Endothelial cell (in vitro differentiated cells): ENCODE measurements around the gene CST3. TPM values are rescaled to one million over a fixed set of nuclear protein-coding genes. Genes with fewer than 3 reads are reported as not detected.

ENCODE experiments used
- DNase-seq: peaks from one replicate; pipeline ENCODE4 v3.0.0; 2021; ENCODE audit warnings: low spot score
- H3K27ac Mint-ChIP-seq: one replicate; pipeline ENCODE4 v1.8.0; 2021; ENCODE audit warnings: mixed read lengths, inconsistent platforms; ENCODE audit not compliant: unreplicated experiment
- H3K27me3 Mint-ChIP-seq: one replicate; pipeline ENCODE4 v1.8.0; 2021; ENCODE audit warnings: mild to moderate bottlenecking, moderate library complexity, mixed read lengths, inconsistent platforms; ENCODE audit not compliant: unreplicated experiment
- H3K36me3 Mint-ChIP-seq: one replicate; pipeline ENCODE4 v1.8.0; 2021; ENCODE audit warnings: mild to moderate bottlenecking, low read depth, mixed read lengths, inconsistent platforms; ENCODE audit not compliant: unreplicated experiment
- H3K4me1 Mint-ChIP-seq: one replicate; pipeline ENCODE4 v1.8.0; 2021; ENCODE audit warnings: mild to moderate bottlenecking, mixed read lengths, inconsistent platforms; ENCODE audit not compliant: unreplicated experiment
- H3K4me3 Mint-ChIP-seq: one replicate; pipeline ENCODE4 v1.8.0; 2021; ENCODE audit warnings: mild to moderate bottlenecking, mixed read lengths, inconsistent platforms; ENCODE audit not compliant: unreplicated experiment
- H3K9me3 Mint-ChIP-seq: one replicate; pipeline ENCODE4 v1.8.0; 2021; ENCODE audit warnings: mixed read lengths, inconsistent platforms; ENCODE audit not compliant: unreplicated experiment
- CTCF ChIP-seq: fragments of 200-600 bp; sonication (generic); IDR thresholded peaks from one replicate; pipeline ENCODE4 v1.5.0; 2021; ENCODE audit warnings: antibody characterized with exemption; ENCODE audit not compliant: unreplicated experiment
- total RNA-seq: library from RNA; stranded (reverse); fragmentation: NEBNext Ultra II Directional; extraction: Animal tissue kit (Norgen Biotek cat#: 25700); gene quantifications from one replicate; pipeline ENCODE4 v1.2.1, GENCODE V29; 2021; ENCODE audit not compliant: unreplicated experiment

Gene CST3
- total RNA-seq, 1 donor from 2014 or later = 40.6 TPM

DNA sequence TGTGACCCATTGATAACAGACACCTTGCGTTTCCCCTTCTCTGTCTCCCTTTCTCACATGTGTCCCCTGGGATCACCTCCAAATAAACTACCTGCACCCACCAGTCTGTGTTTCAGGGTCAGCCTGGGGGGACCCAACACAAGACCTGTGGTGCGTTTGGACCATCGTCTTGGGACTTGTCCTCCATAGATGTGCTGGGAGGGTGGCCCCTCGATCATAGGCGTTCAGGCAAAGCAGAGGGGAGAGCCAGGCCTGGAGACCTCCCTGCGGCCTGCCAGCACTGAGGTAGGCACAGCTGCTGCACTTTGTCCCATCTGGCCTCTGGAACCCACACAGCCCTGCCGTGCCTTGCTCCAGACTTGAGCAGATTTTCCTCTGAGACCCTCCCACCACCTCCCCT, 50.1 kb downstream of the CST3 start:
- H3K27ac Mint-ChIP-seq = no peak overlapping the region
- H3K4me3 Mint-ChIP-seq = no peak overlapping the region
- H3K4me1 Mint-ChIP-seq = peaks cover 3% of the 10 kb centered on the region
- no peak for DNase-seq
- TF ChIP-seq CTCF = no peak
- no peaks in the 10 kb centered on the region for H3K9me3 Mint-ChIP-seq
- H3K36me3 Mint-ChIP-seq = no peaks in the 10 kb centered on the region
- H3K27me3 Mint-ChIP-seq = peaks cover 3% of the 10 kb centered on the region

DNA sequence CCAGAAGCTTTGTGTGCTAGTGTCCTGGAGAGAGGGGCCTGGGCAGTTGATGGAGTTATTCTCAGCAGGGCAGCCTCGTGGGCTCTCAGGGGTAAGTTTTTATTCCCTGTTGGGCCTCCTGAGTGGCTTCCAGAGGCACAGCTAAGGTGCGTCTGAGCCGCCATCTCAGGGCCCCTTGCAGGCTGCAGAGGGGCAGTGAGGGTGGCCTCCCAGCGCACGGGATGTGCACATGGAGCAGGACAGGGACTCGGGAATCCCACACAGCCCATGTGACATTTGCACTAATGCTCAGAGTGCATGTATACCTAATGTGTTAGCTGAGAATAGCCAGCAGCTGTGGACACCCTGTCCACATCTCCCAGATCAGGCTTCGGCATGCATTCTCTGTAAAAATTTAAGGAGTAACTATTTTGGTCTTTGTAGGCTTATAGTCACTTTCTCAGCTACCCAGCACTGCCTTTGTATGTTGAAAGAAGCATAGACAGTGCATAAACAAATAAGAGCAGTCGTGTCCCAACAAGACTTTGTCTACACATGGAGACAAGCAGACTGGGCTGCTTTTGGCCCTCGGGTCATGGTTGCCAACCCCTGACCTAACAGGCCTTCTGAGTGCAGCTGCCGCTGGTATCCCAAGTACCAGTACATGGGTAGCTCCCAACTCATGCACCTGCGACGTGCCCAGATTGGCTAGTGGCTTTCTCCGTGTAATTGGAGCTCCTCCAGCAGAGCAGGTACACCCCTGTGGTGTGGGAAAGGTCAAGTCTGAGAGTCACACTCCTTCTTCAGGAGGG, 50.8 kb downstream of the CST3 start:
- no peak overlapping the region for H3K4me3 Mint-ChIP-seq
- no peak for DNase-seq

DNA sequence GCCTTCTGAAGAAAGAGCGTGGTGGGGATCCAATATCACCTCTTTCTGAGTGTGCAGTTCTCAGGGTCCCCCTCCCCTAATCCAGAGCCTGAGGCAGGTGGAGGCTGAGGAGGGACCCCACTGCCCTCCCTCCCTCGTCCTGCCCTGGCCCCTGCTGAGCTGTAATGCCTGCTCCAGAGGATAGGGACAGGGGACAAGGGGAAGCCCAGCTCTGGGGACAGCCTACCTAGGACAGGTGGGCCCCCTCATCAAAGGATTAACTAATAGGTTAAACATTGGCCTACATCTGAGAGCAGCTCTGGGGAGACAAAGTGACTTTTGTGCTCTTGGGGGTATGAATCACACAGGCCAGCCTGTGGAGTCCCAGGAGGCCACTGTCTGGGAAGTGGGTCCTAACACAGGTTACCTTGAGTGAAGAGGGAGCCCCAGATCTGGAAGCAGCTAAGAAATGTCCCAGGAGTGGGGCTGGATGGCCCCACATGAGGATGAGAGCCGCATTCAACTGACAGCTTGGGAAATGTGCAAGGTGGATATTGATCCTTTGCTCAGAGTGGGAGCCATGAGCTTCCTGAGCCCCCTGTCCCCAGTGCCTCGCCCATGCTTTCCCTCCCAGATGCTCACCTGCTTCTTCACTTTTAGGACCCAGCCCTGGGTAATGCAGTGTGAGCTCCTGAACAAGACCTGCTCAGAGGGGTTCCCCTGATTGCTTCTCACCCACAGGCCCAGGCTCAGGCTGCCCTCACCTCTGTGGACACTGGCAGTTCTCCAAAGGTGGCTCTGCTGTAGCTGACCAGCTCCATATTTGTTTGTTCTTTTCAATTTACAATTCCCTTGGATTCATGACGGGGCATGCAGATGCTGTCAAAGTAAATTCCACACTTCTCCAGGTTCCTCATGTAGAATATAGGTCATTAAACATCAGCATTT, 51.7 kb downstream of the CST3 start:
- Mint-ChIP-seq H3K27ac (no peak overlapping the region), H3K36me3 (no peaks in the 10 kb centered on the region), H3K4me1 (peaks cover 3% of the 10 kb centered on the region), H3K27me3 (peaks cover 3% of the 10 kb centered on the region), H3K9me3 (no peaks in the 10 kb centered on the region), H3K4me3 (no peak overlapping the region)
- DNase-seq = no peak
- TF ChIP-seq CTCF = no peak

More for the DNA sequence above, 50.8 kb downstream of the CST3 start:
- Mint-ChIP-seq H3K27ac (no peak overlapping the region), H3K9me3 (no peaks in the 10 kb centered on the region), H3K4me1 (peaks cover 3% of the 10 kb centered on the region), H3K27me3 (peaks cover 3% of the 10 kb centered on the region), H3K36me3 (no peaks in the 10 kb centered on the region)
- no peak for TF ChIP-seq CTCF

GRCh38 chr20:23585449-23585807, 52.3 kb downstream of the CST3 start:
- Mint-ChIP-seq H3K4me1 (peaks cover 3% of the 10 kb centered on the region), H3K27me3 (peaks cover 3% of the 10 kb centered on the region), H3K27ac (no peak overlapping the region), H3K4me3 (no peak overlapping the region), H3K36me3 (no peaks in the 10 kb centered on the region), H3K9me3 (no peaks in the 10 kb centered on the region)
- DNase-seq = no peak
- TF ChIP-seq CTCF = no peak
